GM12878 (cell line): ENCODE measurements around the gene AP4B1. TPM values are rescaled to one million over a fixed set of nuclear protein-coding genes. Genes with fewer than 3 reads are reported as not detected.
A peak's percentile ranks its signal among the peaks of the same experiment; 100 is the strongest.

Experiments
- ATAC-seq: fragments of 200-7000 bp; cut with Tn5 transposase; 3 replicates; pipeline ENCODE4 v1.9.1; 2020; ENCODE audit warnings: mild to moderate bottlenecking, moderate library complexity
- BruUV-seq: library from RNA; stranded (reverse); fragments of 400-500 nt; replicated peaks from 2 replicates; lab custom pipeline; 2021; lab: Mats Ljungman, UMichigan
- CTCF ChIA-PET: fragments of 300-600 bp; sonication (Branson Sonifier 250); formaldehyde crosslinking; extraction: SDS; loops from one replicate; lab custom pipeline; 2021; ENCODE audit warnings: inconsistent platforms; lab: Yijun Ruan, JAX
- POLR2A ChIA-PET: fragments of 350-600 bp; formaldehyde crosslinking; extraction: SDS; loops from one replicate; lab custom pipeline; 2021; ENCODE audit warnings: inconsistent platforms; lab: Charles Lee
- RAD21 ChIA-PET: fragments of 300-600 bp; sonication (Branson Sonifier 250); formaldehyde crosslinking; loops from one replicate; lab custom pipeline; 2023; ENCODE audit warnings: antibody characterized with exemption; ENCODE audit not compliant: unreplicated experiment; lab: Charles Lee
- SMC1A ChIA-PET: fragments of 300-600 bp; sonication (Branson Sonifier 250); formaldehyde crosslinking; loops from one replicate; lab custom pipeline; 2023; ENCODE audit not compliant: unreplicated experiment, uncharacterized antibody; lab: Charles Lee
- DNase-seq: peaks from one replicate; pipeline ENCODE4 v3.0.0-alpha.2; 2011; ENCODE audit warnings: low read depth, low spot score
- FAIRE-seq: peaks from 3 replicates; lab custom pipeline; 2011; peaks lifted over from hg19 to GRCh38; lab: Jason Lieb, UNC
- H2AFZ ChIP-seq: 2 replicates; pipeline ENCODE4 v1.6.0; 2011; ENCODE audit warnings: low read depth, low read length, control low read depth; ENCODE audit not compliant: control insufficient read depth
- H3K27ac ChIP-seq: 2 replicates; pipeline ENCODE4 v1.5.1; 2011; ENCODE audit warnings: control low read depth; ENCODE audit not compliant: control insufficient read depth, insufficient read depth
- H3K27me3 ChIP-seq, 2 experiments: replicated peaks in 1 of 2; 2 replicates each; pipeline versions ENCODE4 v1.6.0 to v1.6.1; 2011; ENCODE audit warnings: low read length in 1 of 2; ENCODE audit not compliant: control insufficient read depth in 2 of 2, insufficient read depth in 2 of 2
- H3K36me3 ChIP-seq, 2 experiments: 2 replicates each; pipeline ENCODE4 v1.5.1; 2011; ENCODE audit warnings: low read length in 1 of 2; ENCODE audit not compliant: control insufficient read depth in 2 of 2, insufficient read depth in 2 of 2
- H3K4me1 ChIP-seq: 2 replicates; pipeline ENCODE4 v1.6.1; 2011; ENCODE audit warnings: mild to moderate bottlenecking, low read length, moderate library complexity, mixed read lengths; ENCODE audit not compliant: control insufficient read depth, insufficient read depth
- H3K4me2 ChIP-seq: 2 replicates; pipeline ENCODE4 v1.6.0; 2011; ENCODE audit warnings: control low read depth; ENCODE audit not compliant: control insufficient read depth, insufficient read depth
- H3K4me3 ChIP-seq: fragments of 200-600 bp; sonication (generic); 2 replicates; pipeline ENCODE4 v1.5.1; 2016
- H3K79me2 ChIP-seq: 2 replicates; pipeline ENCODE4 v1.6.0; 2011; ENCODE audit warnings: low read length; ENCODE audit not compliant: control insufficient read depth, insufficient read depth
- H3K9ac ChIP-seq: 2 replicates; pipeline ENCODE4 v1.8.0; 2011; ENCODE audit warnings: low read length, control low read depth, mixed read lengths; ENCODE audit not compliant: control insufficient read depth, insufficient read depth
- H3K9me3 ChIP-seq: replicated peaks from 3 replicates; pipeline ENCODE4 v1.5.1; 2011; ENCODE audit warnings: mild to moderate bottlenecking, low read length; ENCODE audit not compliant: control insufficient read depth, insufficient read depth
- H4K20me1 ChIP-seq: 2 replicates; pipeline ENCODE4 v1.6.0; 2011; ENCODE audit not compliant: control insufficient read depth, insufficient read depth
- GATAD2B ChIP-seq: fragments of 450-650 bp; conservative IDR thresholded peaks from 2 replicates; pipeline ENCODE4 v1.6.1; 2017; ENCODE audit warnings: low read depth, mild to moderate bottlenecking, moderate library complexity
- SPI1 ChIP-seq: IDR thresholded peaks from 2 replicates; pipeline ENCODE4 v1.6.1; 2011; ENCODE audit warnings: low read depth, mild to moderate bottlenecking, low read length, moderate library complexity, borderline replicate concordance; ENCODE audit not compliant: insufficient read depth
- ZZZ3 ChIP-seq: IDR thresholded peaks from 2 replicates; pipeline ENCODE4 v1.6.1; 2011; ENCODE audit warnings: low read depth; ENCODE audit not compliant: control insufficient read depth, insufficient read length
- WGBS: methylation state at CpG from one replicate; pipeline ENCODE4 v1.1.6; 2016; ENCODE audit warnings: low lambda C conversion rate; ENCODE audit not compliant: insufficient replicate concordance, insufficient coverage; ENCODE audit errors: missing lambda C conversion rate; 5-methylcytosine and 5-hydroxymethylcytosine counted together
- in situ Hi-C: fragments of 300-500 bp; cut with MboI; formaldehyde crosslinking; loops from 9 replicates; pipeline ENCODE4 v1.14.3; 2018; ENCODE audit warnings: mixed read lengths
- intact Hi-C: fragments of 100-400 bp; cut with micrococcal nuclease; formaldehyde crosslinking; loops from one replicate; pipeline ENCODE4 v1.14.2; 2022; ENCODE audit not compliant: unreplicated experiment
- polyA plus RNA-seq, 11 experiments: library from polyadenylated mRNA; depleted of rRNA in 4 of 11; unstranded in 6 of 11; stranded (reverse) in 5 of 11; fragments of >200 nt; fragmentation: Nextera tagmentation in 4 of 11; fragmentation: Illumina TruSeq in 1 of 11; extraction: Ambion mirVana in 4 of 11; extraction: Trizol in 1 of 11; gene quantifications; 1 replicate in 1 of 11; 2 replicates in 10 of 11; pipeline versions ENCODE4 v1.2.1 to v1.2.3, GENCODE V29; 2011 to 2016; ENCODE audit warnings: inconsistent platforms in 2 of 11, missing spikeins in 2 of 11, low read depth in 1 of 11
- total RNA-seq, 4 experiments: library from RNA; depleted of rRNA in 3 of 4; stranded (reverse); fragments of >200 nt in 3 of 4; fragmentation: Illumina TruSeq in 1 of 4; extraction: Trizol in 1 of 4; gene quantifications; 2 replicates each; pipeline versions ENCODE4 v1.2.1 to v1.2.3, GENCODE V29; 2013 to 2021
- TF ChIP-seq, protein P1 (sequence below): IDR thresholded peaks from 2 replicates; pipeline ENCODE4 v1.6.1; 2012; ENCODE audit warnings: low read length, inconsistent platforms
- TF ChIP-seq, protein P2 (sequence below): fragments of 150-350 bp; IDR thresholded peaks from 2 replicates; pipeline ENCODE4 v1.6.1; 2016; ENCODE audit warnings: low read depth, low read length

The AP4B1 gene
- total and polyA plus RNA-seq, 10 of the 15 experiments (the other 5 are each of a cell fraction or from before 2014, with no cell fraction given): 27.2 to 61.0 (median 33.0) TPM

- intact Hi-C loops (no loop called here), in situ Hi-C loops (no loop called here)
- H3K27me3 ChIP-seq: no peaks in the 10 kb centered on the region
- H2AFZ ChIP-seq: no peak overlapping the region
- no peak for DNase-seq
- ChIA-PET RAD21 (interaction anchor here (0.8 to 3.3 kb wide), 9 partner anchors 9 to 188 kb away, joined by 3 to 27 read pairs (median 4); partner anchors contain the start of gene HIPK1), CTCF (interaction anchor here (1.2 to 2.4 kb wide), 10 partner anchors 9 to 337 kb away, joined by 3 to 19 read pairs (median 4); partner anchors contain the start of gene AP4B1), SMC1A (interaction anchor here (0.6 to 6.4 kb wide), 18 partner anchors 10 to 441 kb away, joined by 3 to 99 read pairs (median 6); partner anchors contain the start of genes AP4B1, DCLRE1B and HIPK1)
- WGBS: 44% methylated on average over 1 of the region's 1 CpG
- peaks cover 7% of the 10 kb centered on the region for H3K9me3 ChIP-seq
- H3K4me2 ChIP-seq: 0 out of 2 replicates have a peak overlapping the region, but pooled peaks have one; percentile 9
- no peak overlapping the region; the same call in 1 of the 2 replicates for H3K9ac ChIP-seq
- no peak overlapping the region for H3K27ac ChIP-seq
- no peaks in the 10 kb centered on the region; the same call in 1 of the 2 replicates for H4K20me1 ChIP-seq
- no peak overlapping the region for H3K4me3 ChIP-seq
- peaks cover 53% of the 10 kb centered on the region for H3K79me2 ChIP-seq
- no peak for TF ChIP-seq GATAD2B
- no peak for TF ChIP-seq SPI1
- TF ChIP-seq, all 136 proteins: peak for 0
- peak; percentile 34 for ATAC-seq
- FAIRE-seq: no peak
- no TSS peak for BruUV-seq
- Histone ChIP-seq H3K36me3 (peaks cover 2 to 5% of the 10 kb centered on the region in 2 experiments; a peak in 3 of 4 replicates), H3K4me1 (peaks cover 25% of the 10 kb centered on the region)
- POLR2A ChIA-PET: interaction anchor here (0.6 to 4.6 kb wide), 6 partner anchors 9 to 213 kb away, joined by 4 to 34 read pairs (median 6); partner anchors contain the start of gene HIPK1
Measured at GRCh38 chr1:113946112-113946511, 41.5 kb upstream of the AP4B1 start.

- ChIA-PET POLR2A (interaction anchor here (3.1 to 4.6 kb wide), 2 partner anchors 11 to 15 kb away, joined by 12 to 34 read pairs; partner anchors contain the start of gene HIPK1), CTCF (interaction anchor here (1.3 to 2.4 kb wide), 4 partner anchors 9 to 110 kb away, joined by 3 to 19 read pairs (median 4); no protein-coding TSS in a partner anchor), SMC1A (interaction anchor here (0.5 to 6.4 kb wide), 9 partner anchors 10 to 173 kb away, joined by 3 to 99 read pairs (median 10); partner anchors contain the start of genes AP4B1, DCLRE1B and HIPK1), RAD21 (interaction anchor here (1.9 to 3.3 kb wide), 2 partner anchors 8 to 15 kb away, joined by 9 to 27 read pairs; partner anchors contain the start of gene HIPK1)
- WGBS: 92% methylated on average over 1 of the region's 1 CpG
- ATAC-seq (no peak), DNase-seq (no peak)
- peaks cover 5 to 8% of the 10 kb centered on the region in 2 experiments; a peak in 3 of 4 replicates for H3K36me3 ChIP-seq
- H3K27ac ChIP-seq: no peak overlapping the region
- H3K27me3 ChIP-seq: no peaks in the 10 kb centered on the region
- intact Hi-C loops: no loop called here
- no peak overlapping the region for H2AFZ ChIP-seq
- no peak for TF ChIP-seq ZZZ3
- TF ChIP-seq, protein P1, sequence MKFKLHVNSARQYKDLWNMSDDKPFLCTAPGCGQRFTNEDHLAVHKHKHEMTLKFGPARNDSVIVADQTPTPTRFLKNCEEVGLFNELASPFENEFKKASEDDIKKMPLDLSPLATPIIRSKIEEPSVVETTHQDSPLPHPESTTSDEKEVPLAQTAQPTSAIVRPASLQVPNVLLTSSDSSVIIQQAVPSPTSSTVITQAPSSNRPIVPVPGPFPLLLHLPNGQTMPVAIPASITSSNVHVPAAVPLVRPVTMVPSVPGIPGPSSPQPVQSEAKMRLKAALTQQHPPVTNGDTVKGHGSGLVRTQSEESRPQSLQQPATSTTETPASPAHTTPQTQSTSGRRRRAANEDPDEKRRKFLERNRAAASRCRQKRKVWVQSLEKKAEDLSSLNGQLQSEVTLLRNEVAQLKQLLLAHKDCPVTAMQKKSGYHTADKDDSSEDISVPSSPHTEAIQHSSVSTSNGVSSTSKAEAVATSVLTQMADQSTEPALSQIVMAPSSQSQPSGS: no peak
- TF ChIP-seq, protein P2, sequence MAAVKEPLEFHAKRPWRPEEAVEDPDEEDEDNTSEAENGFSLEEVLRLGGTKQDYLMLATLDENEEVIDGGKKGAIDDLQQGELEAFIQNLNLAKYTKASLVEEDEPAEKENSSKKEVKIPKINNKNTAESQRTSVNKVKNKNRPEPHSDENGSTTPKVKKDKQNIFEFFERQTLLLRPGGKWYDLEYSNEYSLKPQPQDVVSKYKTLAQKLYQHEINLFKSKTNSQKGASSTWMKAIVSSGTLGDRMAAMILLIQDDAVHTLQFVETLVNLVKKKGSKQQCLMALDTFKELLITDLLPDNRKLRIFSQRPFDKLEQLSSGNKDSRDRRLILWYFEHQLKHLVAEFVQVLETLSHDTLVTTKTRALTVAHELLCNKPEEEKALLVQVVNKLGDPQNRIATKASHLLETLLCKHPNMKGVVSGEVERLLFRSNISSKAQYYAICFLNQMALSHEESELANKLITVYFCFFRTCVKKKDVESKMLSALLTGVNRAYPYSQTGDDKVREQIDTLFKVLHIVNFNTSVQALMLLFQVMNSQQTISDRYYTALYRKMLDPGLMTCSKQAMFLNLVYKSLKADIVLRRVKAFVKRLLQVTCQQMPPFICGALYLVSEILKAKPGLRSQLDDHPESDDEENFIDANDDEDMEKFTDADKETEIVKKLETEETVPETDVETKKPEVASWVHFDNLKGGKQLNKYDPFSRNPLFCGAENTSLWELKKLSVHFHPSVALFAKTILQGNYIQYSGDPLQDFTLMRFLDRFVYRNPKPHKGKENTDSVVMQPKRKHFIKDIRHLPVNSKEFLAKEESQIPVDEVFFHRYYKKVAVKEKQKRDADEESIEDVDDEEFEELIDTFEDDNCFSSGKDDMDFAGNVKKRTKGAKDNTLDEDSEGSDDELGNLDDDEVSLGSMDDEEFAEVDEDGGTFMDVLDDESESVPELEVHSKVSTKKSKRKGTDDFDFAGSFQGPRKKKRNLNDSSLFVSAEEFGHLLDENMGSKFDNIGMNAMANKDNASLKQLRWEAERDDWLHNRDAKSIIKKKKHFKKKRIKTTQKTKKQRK: no peak
- TF ChIP-seq, all 136 proteins: peak for 0
- Histone ChIP-seq H3K79me2 (peaks cover 55% of the 10 kb centered on the region), H3K4me3 (no peak overlapping the region), H3K4me2 (no peak overlapping the region), H3K4me1 (peaks cover 33% of the 10 kb centered on the region), H3K9me3 (peaks cover 7% of the 10 kb centered on the region), H4K20me1 (no peaks in the 10 kb centered on the region; the same call in 1 of the 2 replicates), H3K9ac (no peak overlapping the region)
- FAIRE-seq: no peak
- BruUV-seq: no TSS peak
- in situ Hi-C loops: no loop called here
Measured at GRCh38 chr1:113945329-113945728, 40.7 kb upstream of the AP4B1 start.
